MM.1S (cell line): ENCODE results near the gene TET2.

Source experiments
- DNase-seq: peaks from one replicate; pipeline ENCODE4 v3.0.0-alpha.2; 2015
- H2AFZ ChIP-seq: fragments of 300-600 bp; sonication (generic); 2 replicates; pipeline ENCODE4 v1.6.0; 2016; ENCODE audit warnings: antibody characterized with exemption, low read length
- H3F3A ChIP-seq: fragments of 300-600 bp; sonication (generic); 2 replicates; pipeline ENCODE4 v1.6.1; 2016; ENCODE audit warnings: mild to moderate bottlenecking, antibody characterized with exemption, low read length, moderate library complexity, mixed read lengths; ENCODE audit not compliant: insufficient read depth
- H3K27ac ChIP-seq: fragments of 300-600 bp; sonication (generic); 2 replicates; pipeline ENCODE4 v1.5.1; 2016; ENCODE audit warnings: mild to moderate bottlenecking, low read length
- H3K27me3 ChIP-seq: fragments of 300-600 bp; sonication (generic); replicated peaks from 2 replicates; pipeline ENCODE4 v1.6.0; 2016; ENCODE audit warnings: low read length; ENCODE audit not compliant: insufficient read depth
- H3K36me3 ChIP-seq: fragments of 300-600 bp; sonication (generic); replicated peaks from 2 replicates; pipeline ENCODE4 v1.6.1; 2016; ENCODE audit warnings: mild to moderate bottlenecking, low read length, mixed read lengths; ENCODE audit not compliant: insufficient read depth
- H3K4me1 ChIP-seq: fragments of 300-600 bp; sonication (generic); 2 replicates; pipeline ENCODE4 v1.6.1; 2016; ENCODE audit warnings: low read length, mixed read lengths
- H3K4me2 ChIP-seq: fragments of 300-600 bp; sonication (generic); 2 replicates; pipeline ENCODE4 v1.6.0; 2016; ENCODE audit warnings: low read depth, low read length
- H3K4me3 ChIP-seq: fragments of 300-600 bp; sonication (generic); 2 replicates; pipeline ENCODE4 v1.5.1; 2016; ENCODE audit warnings: low read length, mixed read lengths
- H3K79me2 ChIP-seq: fragments of 300-600 bp; sonication (generic); 2 replicates; pipeline ENCODE4 v1.6.1; 2016; ENCODE audit warnings: mixed run types, low read length, mixed read lengths
- H3K9ac ChIP-seq: fragments of 300-600 bp; sonication (generic); 2 replicates; pipeline ENCODE4 v1.6.1; 2016; ENCODE audit warnings: low read length, mixed read lengths
- H3K9me2 ChIP-seq: fragments of 300-600 bp; sonication (generic); replicated peaks from 2 replicates; pipeline ENCODE4 v1.6.1; 2016; ENCODE audit warnings: mild to moderate bottlenecking, low read length, mixed read lengths; ENCODE audit not compliant: insufficient read depth
- H3K9me3 ChIP-seq: fragments of 300-600 bp; sonication (generic); replicated peaks from 2 replicates; pipeline ENCODE4 v1.6.1; 2016; ENCODE audit warnings: mild to moderate bottlenecking, low read length, mixed read lengths; ENCODE audit not compliant: insufficient read depth
- H4K20me1 ChIP-seq: fragments of 300-600 bp; sonication (generic); 2 replicates; pipeline ENCODE4 v1.6.1; 2016; ENCODE audit warnings: mild to moderate bottlenecking, low read length, moderate library complexity, mixed read lengths; ENCODE audit not compliant: insufficient read depth
- EZH2 ChIP-seq: fragments of 300-600 bp; sonication (generic); optimal IDR thresholded peaks from 2 replicates; pipeline ENCODE3; 2017; ENCODE audit warnings: low read depth, mild to moderate bottlenecking, antibody characterized with exemption, low read length, mixed read lengths
- EZH2phosphoT487 ChIP-seq: fragments of 300-600 bp; sonication (generic); IDR thresholded peaks from 2 replicates; pipeline ENCODE4 v1.6.1; 2018; ENCODE audit warnings: antibody characterized with exemption, low read length
- TF ChIP-seq, protein P1 (sequence below): fragments of 300-600 bp; sonication (generic); IDR thresholded peaks from 2 replicates; pipeline ENCODE4 v1.5.1; 2016; ENCODE audit warnings: antibody characterized with exemption, low read length, mixed read lengths

Gene TET2

DNA sequence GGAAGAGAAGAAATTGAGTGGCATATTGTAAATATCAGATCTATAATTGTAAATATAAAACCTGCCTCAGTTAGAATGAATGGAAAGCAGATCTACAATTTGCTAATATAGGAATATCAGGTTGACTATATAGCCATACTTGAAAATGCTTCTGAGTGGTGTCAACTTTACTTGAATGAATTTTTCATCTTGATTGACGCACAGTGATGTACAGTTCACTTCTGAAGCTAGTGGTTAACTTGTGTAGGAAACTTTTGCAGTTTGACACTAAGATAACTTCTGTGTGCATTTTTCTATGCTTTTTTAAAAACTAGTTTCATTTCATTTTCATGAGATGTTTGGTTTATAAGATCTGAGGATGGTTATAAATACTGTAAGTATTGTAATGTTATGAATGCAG is 132.6 kb downstream of the TET2 start:
- Histone ChIP-seq H3K79me2 (no peaks in the 10 kb centered on the region), H3K9ac (no peak overlapping the region), H3K4me2 (no peak overlapping the region), H3K27me3 (no peaks in the 10 kb centered on the region), H3F3A (no peaks in the 10 kb centered on the region), H3K4me1 (no peaks in the 10 kb centered on the region), H3K27ac (no peak overlapping the region), H3K4me3 (no peak overlapping the region), H4K20me1 (no peaks in the 10 kb centered on the region), H3K9me2 (no peaks in the 10 kb centered on the region), H3K9me3 (no peaks in the 10 kb centered on the region), H2AFZ (no peak overlapping the region), H3K36me3 (no peaks in the 10 kb centered on the region)
- no peak for DNase-seq
- TF ChIP-seq EZH2phosphoT487: no peak
- TF ChIP-seq EZH2: no peak
- TF ChIP-seq, protein P1, sequence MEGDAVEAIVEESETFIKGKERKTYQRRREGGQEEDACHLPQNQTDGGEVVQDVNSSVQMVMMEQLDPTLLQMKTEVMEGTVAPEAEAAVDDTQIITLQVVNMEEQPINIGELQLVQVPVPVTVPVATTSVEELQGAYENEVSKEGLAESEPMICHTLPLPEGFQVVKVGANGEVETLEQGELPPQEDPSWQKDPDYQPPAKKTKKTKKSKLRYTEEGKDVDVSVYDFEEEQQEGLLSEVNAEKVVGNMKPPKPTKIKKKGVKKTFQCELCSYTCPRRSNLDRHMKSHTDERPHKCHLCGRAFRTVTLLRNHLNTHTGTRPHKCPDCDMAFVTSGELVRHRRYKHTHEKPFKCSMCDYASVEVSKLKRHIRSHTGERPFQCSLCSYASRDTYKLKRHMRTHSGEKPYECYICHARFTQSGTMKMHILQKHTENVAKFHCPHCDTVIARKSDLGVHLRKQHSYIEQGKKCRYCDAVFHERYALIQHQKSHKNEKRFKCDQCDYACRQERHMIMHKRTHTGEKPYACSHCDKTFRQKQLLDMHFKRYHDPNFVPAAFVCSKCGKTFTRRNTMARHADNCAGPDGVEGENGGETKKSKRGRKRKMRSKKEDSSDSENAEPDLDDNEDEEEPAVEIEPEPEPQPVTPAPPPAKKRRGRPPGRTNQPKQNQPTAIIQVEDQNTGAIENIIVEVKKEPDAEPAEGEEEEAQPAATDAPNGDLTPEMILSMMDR: no peak

DNA sequence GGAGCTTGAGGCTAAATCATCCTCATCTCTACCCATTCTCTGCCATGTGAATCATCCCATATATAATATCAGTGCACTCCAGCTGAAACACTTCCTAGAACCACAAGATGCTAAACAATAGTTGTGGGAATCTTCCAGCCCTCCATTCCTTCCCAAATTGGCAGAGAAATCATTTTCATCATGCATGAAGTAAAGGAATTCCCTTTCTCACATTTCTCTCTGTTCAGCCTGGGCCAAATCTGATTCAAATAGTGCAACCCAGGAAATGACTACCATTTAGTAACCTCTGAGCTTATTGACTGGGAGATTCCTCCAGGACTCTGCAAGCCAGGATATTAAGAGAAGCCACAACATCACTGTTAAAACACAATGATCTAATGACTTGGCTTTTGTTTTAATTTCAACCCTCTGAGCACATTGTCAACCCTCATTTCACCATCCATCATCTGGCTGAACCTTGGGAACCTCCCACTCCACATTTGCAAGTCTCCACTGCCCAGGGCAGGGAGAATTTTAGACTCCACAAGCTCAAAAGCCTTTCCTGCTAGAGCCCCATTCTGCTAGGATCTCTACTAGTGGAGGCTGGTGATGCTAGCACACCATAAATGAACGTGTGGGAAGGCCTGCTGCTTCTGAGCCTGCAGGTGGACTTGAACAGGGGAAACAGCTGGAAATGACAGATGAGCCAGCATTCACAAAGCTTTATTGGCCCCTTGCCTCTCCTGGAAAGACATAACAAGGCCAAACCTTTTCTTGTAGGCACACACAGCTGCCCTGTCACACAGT is 133.9 kb downstream of the TET2 start:
- H3K27ac ChIP-seq: no peak overlapping the region
- no peak overlapping the region for H3K4me2 ChIP-seq
- no peaks in the 10 kb centered on the region for H3K79me2 ChIP-seq

DNA sequence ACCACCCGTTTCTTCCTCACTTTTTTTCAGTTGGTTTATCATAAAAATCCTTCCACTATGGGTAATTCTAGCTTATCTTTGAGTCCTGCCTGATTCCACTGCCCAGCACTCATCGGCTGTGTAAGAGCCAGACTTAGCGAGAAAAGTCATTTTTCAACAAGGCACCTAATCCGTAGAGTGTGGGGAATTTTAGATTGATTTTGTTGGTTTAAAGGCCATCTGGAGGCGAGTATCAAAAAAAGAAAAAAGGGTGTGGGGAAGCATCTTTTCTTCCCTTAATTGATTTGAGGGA is 134.4 kb downstream of the TET2 start:
- Histone ChIP-seq H3K4me2 (no peak overlapping the region), H3K27ac (no peak overlapping the region)

More for the DNA sequence above, 133.9 kb downstream of the TET2 start:
- H2AFZ ChIP-seq: no peak overlapping the region
- H3K4me1 ChIP-seq: no peaks in the 10 kb centered on the region
- no peak overlapping the region for H3K9ac ChIP-seq
- H3K9me3 ChIP-seq: no peaks in the 10 kb centered on the region
- no peaks in the 10 kb centered on the region for H3K9me2 ChIP-seq
- H4K20me1 ChIP-seq: no peaks in the 10 kb centered on the region
- H3K27me3 ChIP-seq: no peaks in the 10 kb centered on the region
- DNase-seq: no peak
- no peak overlapping the region for H3K4me3 ChIP-seq
- no peaks in the 10 kb centered on the region for H3K36me3 ChIP-seq
- TF ChIP-seq, protein P1: no peak
- TF ChIP-seq EZH2phosphoT487: no peak
- no peak for TF ChIP-seq EZH2
- no peaks in the 10 kb centered on the region for H3F3A ChIP-seq

More for the DNA sequence above, 134.4 kb downstream of the TET2 start:
- Histone ChIP-seq H3K79me2 (no peaks in the 10 kb centered on the region), H3K9me3 (no peaks in the 10 kb centered on the region), H3K27me3 (no peaks in the 10 kb centered on the region), H3K9ac (no peak overlapping the region), H2AFZ (no peak overlapping the region), H4K20me1 (no peaks in the 10 kb centered on the region), H3K36me3 (no peaks in the 10 kb centered on the region), H3K9me2 (no peaks in the 10 kb centered on the region), H3K4me3 (no peak overlapping the region), H3K4me1 (no peaks in the 10 kb centered on the region), H3F3A (no peaks in the 10 kb centered on the region)
- TF ChIP-seq EZH2 (no peak), EZH2phosphoT487 (no peak)
- TF ChIP-seq, protein P1: no peak
- DNase-seq: no peak
